ENCODE results near the gene GNL2.
"Not testable (repeated sequence)": the region's sequence is repeated elsewhere in the genome, so short reads cannot be mapped to it uniquely, and the experiment has no call there.

GRCh38 chr1:37539154-37539553 is 56.6 kb downstream of the GNL2 start:
- TF ChIP-seq, protein P1, sequence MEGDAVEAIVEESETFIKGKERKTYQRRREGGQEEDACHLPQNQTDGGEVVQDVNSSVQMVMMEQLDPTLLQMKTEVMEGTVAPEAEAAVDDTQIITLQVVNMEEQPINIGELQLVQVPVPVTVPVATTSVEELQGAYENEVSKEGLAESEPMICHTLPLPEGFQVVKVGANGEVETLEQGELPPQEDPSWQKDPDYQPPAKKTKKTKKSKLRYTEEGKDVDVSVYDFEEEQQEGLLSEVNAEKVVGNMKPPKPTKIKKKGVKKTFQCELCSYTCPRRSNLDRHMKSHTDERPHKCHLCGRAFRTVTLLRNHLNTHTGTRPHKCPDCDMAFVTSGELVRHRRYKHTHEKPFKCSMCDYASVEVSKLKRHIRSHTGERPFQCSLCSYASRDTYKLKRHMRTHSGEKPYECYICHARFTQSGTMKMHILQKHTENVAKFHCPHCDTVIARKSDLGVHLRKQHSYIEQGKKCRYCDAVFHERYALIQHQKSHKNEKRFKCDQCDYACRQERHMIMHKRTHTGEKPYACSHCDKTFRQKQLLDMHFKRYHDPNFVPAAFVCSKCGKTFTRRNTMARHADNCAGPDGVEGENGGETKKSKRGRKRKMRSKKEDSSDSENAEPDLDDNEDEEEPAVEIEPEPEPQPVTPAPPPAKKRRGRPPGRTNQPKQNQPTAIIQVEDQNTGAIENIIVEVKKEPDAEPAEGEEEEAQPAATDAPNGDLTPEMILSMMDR (IDR thresholded peaks at IDR 0.05; ENCODE audit: low read length), result not testable (repeated sequence)
- not testable (repeated sequence) for TF ChIP-seq EZH2 (IDR thresholded peaks at IDR 0.05; ENCODE audit: borderline replicate concordance, low read length)
